Measurements from ENCODE around the gene SPDYE2B.
"Not testable (repeated sequence)": the region's sequence is repeated elsewhere in the genome, so short reads cannot be mapped to it uniquely, and the experiment has no call there.

The SPDYE2B gene

GRCh38 chr7:102647813-102648212, 2.3 kb upstream of the SPDYE2B start:
- DNase-seq: not testable (repeated sequence)

- DNase-seq: not testable (repeated sequence)
These were observed 14.6 kb downstream of the SPDYE2B start for GRCh38 chr7:102664765-102665164.

GRCh38 chr7:102666850-102667249, 16.7 kb downstream of the SPDYE2B start:
- DNase-seq: not testable (repeated sequence)

GRCh38 chr7:102667523-102667922, 17.4 kb downstream of the SPDYE2B start:
- not testable (repeated sequence) for DNase-seq

- DNase-seq: not testable (repeated sequence)
These were observed 21.2 kb downstream of the SPDYE2B start, which contains the start of gene POLR2J2 for GRCh38 chr7:102671166-102671955. Gene POLR2J2, minus strand, starts transcription at chr7:102671663. Its CDS starts 62 bp downstream, at chr7:102671601.

- not testable (repeated sequence) for DNase-seq
These were observed 21.8 kb downstream of the SPDYE2B start for GRCh38 chr7:102671956-102672307.

- not testable (repeated sequence) for DNase-seq
These were observed 23.4 kb downstream of the SPDYE2B start for GRCh38 chr7:102673447-102674067.

GRCh38 chr7:102675545-102675944, 25.4 kb downstream of the SPDYE2B start:
- not testable (repeated sequence) for DNase-seq

GRCh38 chr7:102680780-102681179, 30.7 kb downstream of the SPDYE2B start:
- DNase-seq: not testable (repeated sequence)

- DNase-seq: not testable (repeated sequence)
These were observed 32.4 kb downstream of the SPDYE2B start for GRCh38 chr7:102682560-102682959.

- not testable (repeated sequence) for DNase-seq
These were observed 38.3 kb downstream of the SPDYE2B start for GRCh38 chr7:102688299-102689036.

GRCh38 chr7:102689436-102690282, 39.5 kb downstream of the SPDYE2B start:
- not testable (repeated sequence) for DNase-seq

GRCh38 chr7:102690602-102691001, 40.5 kb downstream of the SPDYE2B start:
- not testable (repeated sequence) for DNase-seq

GRCh38 chr7:102694008-102694407, 43.9 kb downstream of the SPDYE2B start:
- not testable (repeated sequence) for DNase-seq

- not testable (repeated sequence) for DNase-seq
These were observed 45.0 kb downstream of the SPDYE2B start for GRCh38 chr7:102695033-102695552.

- DNase-seq: not testable (repeated sequence)
These were observed 45.9 kb downstream of the SPDYE2B start for GRCh38 chr7:102696009-102696408.

- not testable (repeated sequence) for DNase-seq
These were observed 47.8 kb downstream of the SPDYE2B start for GRCh38 chr7:102697642-102698512.

- not testable (repeated sequence) for DNase-seq
These were observed 49.0 kb downstream of the SPDYE2B start for GRCh38 chr7:102698962-102699750.
